Activated CD8-positive, alpha-beta memory T cell treated with anti-CD3 and anti-CD28 coated beads, Interleukin-2, amount 10 ng/mL, durations not matched to agents 7 days and 5 days (primary cell): ENCODE measurements around the gene PIK3CD. TPM values are rescaled to one million over a fixed set of nuclear protein-coding genes. Genes with fewer than 3 reads are reported as not detected.
A peak's percentile ranks its signal among the peaks of the same experiment; 100 is the strongest.

Experiments
- ATAC-seq: fragments of 150-1000 bp; cut with Tn5 transposase; one replicate; pipeline ENCODE4 v1.10.0; 2021; ENCODE audit warnings: moderate library complexity
- CTCF ChIA-PET: fragments of 350-600 bp; sonication (Branson Sonifier 250); formaldehyde crosslinking; loops from one replicate; lab custom pipeline; 2021; ENCODE audit warnings: antibody characterized with exemption; lab: Charles Lee
- DNase-seq: peaks from one replicate; pipeline ENCODE4 v3.0.0-alpha.2; 2020
- H3K27ac Mint-ChIP-seq: one replicate; pipeline ENCODE4 v1.8.0; 2021; ENCODE audit warnings: mild to moderate bottlenecking, mixed read lengths
- H3K27me3 Mint-ChIP-seq: one replicate; pipeline ENCODE4 v1.8.0; 2021; ENCODE audit warnings: mixed read lengths
- H3K36me3 Mint-ChIP-seq: one replicate; pipeline ENCODE4 v1.8.0; 2021; ENCODE audit warnings: mild to moderate bottlenecking, mixed read lengths
- H3K4me1 Mint-ChIP-seq: one replicate; pipeline ENCODE4 v1.8.0; 2021; ENCODE audit warnings: mixed read lengths
- H3K4me3 Mint-ChIP-seq: one replicate; pipeline ENCODE4 v1.8.0; 2021; ENCODE audit warnings: mild to moderate bottlenecking, moderate library complexity, mixed read lengths
- H3K9me3 Mint-ChIP-seq: one replicate; pipeline ENCODE4 v1.8.0; 2022; ENCODE audit warnings: low read depth, mixed read lengths
- total RNA-seq, 2 experiments: library from RNA; stranded (reverse); gene quantifications; one replicate each; pipeline ENCODE4 v1.2.3, GENCODE V29; 2021

Gene PIK3CD
- total RNA-seq, 2 experiments from 2014 or later: 256 to 261 TPM

DNA sequence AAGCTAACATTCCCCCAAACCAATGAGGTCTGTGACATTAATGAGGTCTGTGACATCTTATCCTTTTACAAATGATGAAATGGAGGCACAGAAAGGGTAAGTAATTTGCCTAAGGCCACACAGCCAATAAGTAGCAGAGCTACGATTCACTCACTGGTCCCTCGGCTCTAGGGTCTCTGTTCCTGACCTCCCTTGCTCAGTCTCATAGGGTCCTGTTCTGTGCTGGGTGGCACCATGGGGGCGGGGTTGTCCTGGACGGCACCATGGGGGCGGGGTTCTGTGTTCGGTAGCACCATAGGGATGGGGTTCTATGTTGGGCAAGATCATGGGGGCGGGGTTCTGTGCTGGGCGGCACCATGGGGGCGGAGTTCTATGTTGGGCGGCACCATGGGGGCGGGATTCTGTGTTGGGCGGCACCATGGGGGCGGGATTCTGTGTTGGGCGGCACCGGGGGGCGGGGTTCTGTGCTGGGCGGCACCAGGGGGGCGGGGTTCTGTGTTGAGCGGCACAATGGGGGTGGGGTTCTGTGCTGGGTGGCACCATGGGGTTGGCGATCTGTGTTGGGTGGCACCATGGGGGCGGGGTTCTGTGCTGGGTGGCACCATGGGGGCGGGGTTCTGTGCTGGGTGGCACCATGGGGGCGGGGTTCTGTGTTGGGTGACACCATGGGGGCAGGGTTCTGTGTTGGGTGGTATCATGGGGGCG lies 116.6 kb downstream of the PIK3CD start:
- Mint-ChIP-seq H3K9me3 (no peaks in the 10 kb centered on the region), H3K4me1 (peaks cover 9% of the 10 kb centered on the region), H3K36me3 (peaks cover 9% of the 10 kb centered on the region), H3K4me3 (no peak overlapping the region), H3K27me3 (no peaks in the 10 kb centered on the region), H3K27ac (no peak overlapping the region)
- DNase-seq: peak; percentile 42
- peak; percentile 42 for ATAC-seq
- CTCF ChIA-PET: no interaction called here

DNA sequence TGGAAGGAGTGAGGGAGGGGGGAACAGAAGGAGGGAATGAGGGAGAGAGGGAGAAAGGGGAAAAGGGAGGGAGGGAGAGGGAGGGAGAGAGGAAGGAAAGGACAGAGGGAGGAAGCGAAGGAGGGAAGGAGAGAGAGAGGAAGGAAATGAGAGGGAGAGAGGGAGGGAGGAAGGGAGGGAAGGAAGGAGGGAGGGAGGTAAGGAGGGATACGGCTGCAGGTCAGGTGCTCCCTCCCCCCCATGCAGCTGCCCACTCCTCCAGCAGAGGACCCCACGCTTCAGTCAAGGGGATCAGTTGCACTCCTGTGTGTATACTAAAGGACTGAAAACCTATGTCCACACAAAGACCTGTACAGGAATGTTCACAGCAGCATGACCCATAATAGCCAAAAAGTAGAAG lies 117.5 kb downstream of the PIK3CD start:
- H3K9me3 Mint-ChIP-seq: no peaks in the 10 kb centered on the region
- CTCF ChIA-PET: no interaction called here
- no peak overlapping the region for H3K4me3 Mint-ChIP-seq
- ATAC-seq (no peak), DNase-seq (no peak)
- H3K36me3 Mint-ChIP-seq: peaks cover 10% of the 10 kb centered on the region
- no peaks in the 10 kb centered on the region for H3K27me3 Mint-ChIP-seq
- H3K27ac Mint-ChIP-seq: no peak overlapping the region
- peaks cover 9% of the 10 kb centered on the region for H3K4me1 Mint-ChIP-seq

DNA sequence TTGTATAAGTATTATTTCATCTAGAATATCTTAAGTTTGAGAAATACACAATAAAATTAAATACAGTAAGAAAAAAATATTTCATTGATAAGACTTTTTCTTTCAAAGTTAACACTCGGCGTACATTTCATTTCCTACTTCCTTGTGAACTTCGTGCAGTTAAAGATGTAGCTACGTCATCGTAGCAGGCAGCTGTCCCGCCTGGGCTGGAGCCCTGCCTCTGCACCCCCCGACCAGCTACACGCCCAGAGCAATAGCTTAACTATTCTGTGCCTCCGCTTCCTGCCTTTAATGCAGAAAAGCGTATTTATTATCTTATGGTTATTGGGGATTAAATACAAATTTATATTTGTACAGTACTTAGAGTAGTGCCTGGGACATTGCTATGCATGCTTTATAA lies 118.8 kb downstream of the PIK3CD start:
- CTCF ChIA-PET: no interaction called here
- H3K27ac Mint-ChIP-seq: no peak overlapping the region
- H3K36me3 Mint-ChIP-seq: peaks cover 7% of the 10 kb centered on the region
- H3K4me3 Mint-ChIP-seq: no peak overlapping the region
- H3K9me3 Mint-ChIP-seq: no peaks in the 10 kb centered on the region
- H3K4me1 Mint-ChIP-seq: peaks cover 6% of the 10 kb centered on the region
- H3K27me3 Mint-ChIP-seq: no peaks in the 10 kb centered on the region
- DNase-seq (no peak), ATAC-seq (no peak)

DNA sequence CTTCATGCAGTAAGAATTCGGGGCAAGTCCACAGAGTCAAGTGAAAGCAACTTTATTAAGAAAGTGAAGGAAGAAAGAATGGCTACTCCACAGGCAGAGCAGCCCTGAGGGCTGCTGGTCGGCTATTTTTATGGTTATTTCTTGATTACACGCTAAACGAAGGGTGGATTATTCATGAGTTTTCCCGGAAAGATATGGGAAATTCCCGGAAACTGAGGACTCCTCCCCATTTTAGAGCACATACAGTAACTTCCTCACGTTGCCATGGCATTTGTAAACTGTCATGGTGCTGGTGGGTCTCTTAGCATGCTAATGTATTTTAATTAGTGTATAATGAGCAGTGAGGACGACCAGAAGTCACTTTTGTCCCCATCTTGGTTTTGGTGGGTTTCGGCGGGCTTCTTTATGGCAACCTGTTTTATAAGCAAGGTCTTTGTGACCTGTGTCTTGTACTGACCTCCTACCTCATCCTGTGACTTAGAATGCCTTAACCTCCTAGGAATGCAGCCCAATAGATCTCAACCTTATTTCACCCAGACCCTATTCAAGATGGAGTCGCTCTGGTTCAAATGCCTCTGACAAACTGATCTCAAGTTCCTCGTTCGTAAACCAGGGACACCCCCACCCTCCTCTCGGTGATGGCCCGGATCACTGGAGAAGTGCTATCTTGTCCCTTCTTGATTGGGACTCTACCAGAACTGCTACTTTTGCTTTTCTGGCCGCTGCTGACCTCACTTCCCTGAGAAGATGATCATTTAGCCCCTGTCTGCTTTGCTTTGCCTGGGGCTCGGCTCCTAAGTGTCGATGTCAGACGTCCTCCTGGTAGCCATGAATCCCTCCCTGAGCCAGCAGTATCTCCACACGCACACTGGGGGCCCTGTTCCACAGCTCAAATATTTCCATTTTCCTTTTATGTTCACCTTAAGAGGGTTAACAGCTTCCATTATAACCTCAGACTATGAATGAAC lies 123.5 kb downstream of the PIK3CD start:
- Mint-ChIP-seq H3K4me3 (no peak overlapping the region), H3K4me1 (peaks cover 8% of the 10 kb centered on the region), H3K27me3 (no peaks in the 10 kb centered on the region), H3K27ac (no peak overlapping the region), H3K9me3 (no peaks in the 10 kb centered on the region), H3K36me3 (peaks cover 7% of the 10 kb centered on the region)
- CTCF ChIA-PET: interaction anchor here (1.3 kb wide), 1 partner anchor 10 kb away, joined by 3 read pairs; no protein-coding TSS in a partner anchor
- ATAC-seq (no peak), DNase-seq (no peak)

DNA sequence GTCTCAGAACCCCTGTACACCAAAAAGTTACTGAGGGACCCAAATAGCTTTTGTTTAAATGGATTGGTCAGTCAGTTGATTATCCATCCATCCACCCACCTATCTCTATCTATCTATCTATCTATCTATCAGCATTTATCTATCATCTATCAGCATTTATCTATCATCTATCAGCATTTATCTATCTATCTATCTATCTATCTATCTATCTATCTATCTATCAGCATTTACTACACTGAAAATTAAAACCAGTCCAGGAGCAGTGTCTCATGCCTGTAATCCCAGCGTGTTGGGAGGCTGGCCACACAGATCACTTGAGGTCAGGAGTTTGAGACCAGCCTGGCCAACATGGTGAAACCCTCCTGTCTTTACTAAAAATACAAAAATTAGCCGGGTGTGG lies 125.2 kb downstream of the PIK3CD start:
- Mint-ChIP-seq H3K36me3 (peaks cover 7% of the 10 kb centered on the region), H3K27ac (no peak overlapping the region), H3K4me1 (peaks cover 12% of the 10 kb centered on the region), H3K4me3 (no peak overlapping the region), H3K9me3 (no peaks in the 10 kb centered on the region), H3K27me3 (no peaks in the 10 kb centered on the region)
- CTCF ChIA-PET: interaction anchor here (0.6 kb wide), 1 partner anchor 9 kb away, joined by 3 read pairs; no protein-coding TSS in a partner anchor
- DNase-seq: no peak
- no peak for ATAC-seq

Other genes with a start within 250 kb of the PIK3CD start
- gene SLC25A33, start 112.3 kb upstream of the PIK3CD start, total RNA-seq: 1 to 10 TPM; 4.5 to 7.7 TPM
- 10 to 100 TPM; 20.0 to 26.9 TPM for gene TMEM201, start 62.8 kb upstream of the PIK3CD start, total RNA-seq
- gene CLSTN1, start 172.2 kb downstream of the PIK3CD start, total RNA-seq: 10 to 100 TPM; 81.5 to 99.3 TPM